Measurements from ENCODE around the gene DIP2A. TPM values are rescaled to one million over a fixed set of nuclear protein-coding genes. Genes with fewer than 3 reads are reported as not detected.

Gene DIP2A
- total and polyA plus RNA-seq, 2 of the 8 experiments (the other 6 are each of a cell fraction or from before 2014, with no cell fraction given): 16.0 to 27.1 TPM

DNA sequence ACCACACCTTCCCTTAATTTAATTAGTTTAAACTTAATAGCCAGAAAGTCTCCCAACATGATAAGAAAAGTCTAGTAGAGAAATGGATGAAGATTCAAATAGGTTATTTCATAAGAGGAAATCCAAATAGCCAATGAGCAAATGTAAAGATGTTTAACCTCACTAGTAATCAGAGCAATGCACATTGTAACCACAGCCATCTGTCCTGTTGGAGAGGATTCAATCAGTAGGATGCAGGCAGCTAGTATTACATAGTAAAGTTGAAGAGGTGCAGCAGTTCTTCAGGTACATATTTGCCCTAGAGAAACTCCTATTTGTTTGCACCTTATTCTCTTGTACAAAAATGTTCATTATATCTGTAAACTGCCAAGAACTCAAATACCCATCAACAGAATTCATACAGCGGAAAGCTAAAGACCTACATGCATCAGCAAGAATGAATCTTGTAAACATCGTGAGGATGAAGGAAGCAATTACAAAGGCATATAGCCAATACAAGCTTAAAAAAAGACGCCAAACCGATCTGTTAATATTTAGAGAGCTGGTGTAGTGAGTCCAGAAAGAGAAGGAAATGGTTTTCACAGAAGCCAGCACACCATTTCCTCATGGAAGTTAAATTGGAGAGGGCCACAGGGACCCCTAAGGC, 27.9 kb downstream of the DIP2A start:
- no peak overlapping the region for H3K23ac ChIP-seq (ENCODE audit: insufficient read length)
- TF ChIP-seq, protein P1, sequence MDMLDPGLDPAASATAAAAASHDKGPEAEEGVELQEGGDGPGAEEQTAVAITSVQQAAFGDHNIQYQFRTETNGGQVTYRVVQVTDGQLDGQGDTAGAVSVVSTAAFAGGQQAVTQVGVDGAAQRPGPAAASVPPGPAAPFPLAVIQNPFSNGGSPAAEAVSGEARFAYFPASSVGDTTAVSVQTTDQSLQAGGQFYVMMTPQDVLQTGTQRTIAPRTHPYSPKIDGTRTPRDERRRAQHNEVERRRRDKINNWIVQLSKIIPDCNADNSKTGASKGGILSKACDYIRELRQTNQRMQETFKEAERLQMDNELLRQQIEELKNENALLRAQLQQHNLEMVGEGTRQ (IDR thresholded peaks at IDR 0.05; ENCODE audit: low read length): no peak
- TF ChIP-seq CHD1 (IDR thresholded peaks at IDR 0.05; ENCODE audit: low read depth, low read length) (no peak), TAF7 (optimal IDR thresholded peaks at IDR 0.05; ENCODE audit: borderline replicate concordance, low read depth, low read length) (no peak), SIN3A (conservative IDR thresholded peaks at IDR 0.05 in 1 of 2, IDR thresholded peaks at IDR 0.05 in 1 of 2; ENCODE audit: low read depth in 1 of 2, low read length in 2 of 2) (no peak), POLR2AphosphoS5 (IDR thresholded peaks at IDR 0.05; ENCODE audit: low read depth, low read length) (no peak), EZH2 (IDR thresholded peaks at IDR 0.05; ENCODE audit: low read depth, low read length, severe bottlenecking) (no peak), TCF12 (IDR thresholded peaks at IDR 0.05; ENCODE audit: low read depth, low read length) (no peak)
- TF ChIP-seq, protein P2, sequence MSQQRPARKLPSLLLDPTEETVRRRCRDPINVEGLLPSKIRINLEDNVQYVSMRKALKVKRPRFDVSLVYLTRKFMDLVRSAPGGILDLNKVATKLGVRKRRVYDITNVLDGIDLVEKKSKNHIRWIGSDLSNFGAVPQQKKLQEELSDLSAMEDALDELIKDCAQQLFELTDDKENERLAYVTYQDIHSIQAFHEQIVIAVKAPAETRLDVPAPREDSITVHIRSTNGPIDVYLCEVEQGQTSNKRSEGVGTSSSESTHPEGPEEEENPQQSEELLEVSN (IDR thresholded peaks at IDR 0.05): no peak
- H3K18ac ChIP-seq (ENCODE audit: extremely low read depth, low read length): no peak overlapping the region
- peaks cover 0 to 2% (median 0%) of the 10 kb centered on the region in 4 experiments; a peak in 1 of 8 replicates for H3K36me3 ChIP-seq (ENCODE audit: control insufficient read depth in 2 of 4, insufficient read depth in 4 of 4, low read length in 3 of 4)
- no peak overlapping the region for H3K4ac ChIP-seq (replicated peaks; ENCODE audit: insufficient read length, low read depth, low read length)
- no peaks in the 10 kb centered on the region for H3K79me1 ChIP-seq (ENCODE audit: low read depth, low read length)
- WGBS, 2 experiments (ENCODE audit: extremely low coverage in 1 of 2, insufficient coverage in 1 of 2, insufficient read length in 1 of 2, insufficient replicate concordance in 2 of 2, low coverage in 1 of 2, low lambda C conversion rate in 2 of 2, missing lambda C conversion rate in 1 of 2): 93% methylated on average over 4 of the region's 4 CpGs; no CpG with 5 or more reads in 1 of the 2 experiments
- no peak overlapping the region for H2BK20ac ChIP-seq (ENCODE audit: low read length)
- no peak overlapping the region for H3K27ac ChIP-seq (ENCODE audit: low read depth, low read length)
- no peak for DNase-seq (ENCODE audit: low read depth in 1 of 2, low spot score in 2 of 2)
- no peak overlapping the region for H3K4me3 ChIP-seq (ENCODE audit: extremely low read depth in 1 of 4, insufficient read depth in 2 of 4, low read depth in 3 of 4, low read length in 4 of 4)
- no peaks in the 10 kb centered on the region for H3K23me2 ChIP-seq (ENCODE audit: low read depth, low read length)
- H2BK15ac ChIP-seq (ENCODE audit: low read length): no peak overlapping the region
- H3K9me3 ChIP-seq (ENCODE audit: insufficient read depth in 2 of 2, low read depth in 1 of 2, low read length in 1 of 2): no peaks in the 10 kb centered on the region
- H2AFZ ChIP-seq (ENCODE audit: low read length): no peak overlapping the region
- no peak overlapping the region for H3K14ac ChIP-seq (ENCODE audit: insufficient read length)
- H3K56ac ChIP-seq (replicated peaks; ENCODE audit: insufficient read length, low read depth, low read length): no peak overlapping the region
- H3K27me3 ChIP-seq (replicated peaks in 1 of 4; ENCODE audit: control insufficient read depth in 3 of 4, extremely low read depth in 1 of 4, insufficient read depth in 3 of 4, low read length in 3 of 4): no peaks in the 10 kb centered on the region
- ChIA-PET POLR2A (ENCODE audit: partially characterized antibody) (no interaction called here), CTCF (ENCODE audit: partially characterized antibody) (no interaction called here)
- no peak overlapping the region for H3K9ac ChIP-seq (replicated peaks in 1 of 4; ENCODE audit: extremely low read depth in 1 of 4, low read depth in 3 of 4, low read length in 3 of 4)
- no peak overlapping the region for H4K8ac ChIP-seq (ENCODE audit: extremely low read depth, insufficient read depth, low read length)
- no peak overlapping the region for H2BK12ac ChIP-seq (ENCODE audit: low read depth, low read length)
- H4K91ac ChIP-seq (replicated peaks; ENCODE audit: insufficient read length, low read length): no peak overlapping the region
- H3K4me1 ChIP-seq (replicated peaks in 1 of 4; ENCODE audit: control insufficient read depth in 3 of 4, insufficient read depth in 4 of 4, low read length in 3 of 4): peaks cover 0 to 2% (median 0%) of the 10 kb centered on the region in 4 experiments; a peak in 1 of 7 replicates
- 0 out of 4 replicates have a peak, but pooled peaks cover 0 to 5% of the 10 kb centered on the region in 2 experiments for H3K79me2 ChIP-seq (ENCODE audit: control insufficient read depth in 1 of 2, insufficient read depth in 2 of 2, low read length in 2 of 2)
- no peak for FAIRE-seq
- H4K5ac ChIP-seq (ENCODE audit: insufficient read length, low read depth, low read length): no peak overlapping the region
- H2BK5ac ChIP-seq (ENCODE audit: low read depth, low read length): no peak overlapping the region
- H2BK120ac ChIP-seq (replicated peaks; ENCODE audit: low read depth, low read length): no peak overlapping the region
- no peak overlapping the region for H2AK5ac ChIP-seq (ENCODE audit: low read depth, low read length)
- no peak overlapping the region for H3K4me2 ChIP-seq (ENCODE audit: insufficient read depth in 1 of 2, low read depth in 2 of 2, low read length in 2 of 2)
- H4K20me1 ChIP-seq (replicated peaks in 1 of 2; ENCODE audit: control insufficient read depth in 1 of 2, insufficient read depth in 2 of 2, low read length in 2 of 2): peaks cover 0 to 6% of the 10 kb centered on the region in 2 experiments
